NK-92 treated with Interleukin-12 subunit alpha and Interleukin-12 subunit beta, amount 100 ng/mL, for 24 hours (cell line): Measurements from ENCODE around the gene FBXW10.
"Not testable (repeated sequence)": the region's sequence is repeated elsewhere in the genome, so short reads cannot be mapped to it uniquely, and the experiment has no call there.

ENCODE experiments used
- DNase-seq: peaks from one replicate; lab custom pipeline; 2025; lab: John Stamatoyannopoulos, UW

FBXW10 gene, protein sequence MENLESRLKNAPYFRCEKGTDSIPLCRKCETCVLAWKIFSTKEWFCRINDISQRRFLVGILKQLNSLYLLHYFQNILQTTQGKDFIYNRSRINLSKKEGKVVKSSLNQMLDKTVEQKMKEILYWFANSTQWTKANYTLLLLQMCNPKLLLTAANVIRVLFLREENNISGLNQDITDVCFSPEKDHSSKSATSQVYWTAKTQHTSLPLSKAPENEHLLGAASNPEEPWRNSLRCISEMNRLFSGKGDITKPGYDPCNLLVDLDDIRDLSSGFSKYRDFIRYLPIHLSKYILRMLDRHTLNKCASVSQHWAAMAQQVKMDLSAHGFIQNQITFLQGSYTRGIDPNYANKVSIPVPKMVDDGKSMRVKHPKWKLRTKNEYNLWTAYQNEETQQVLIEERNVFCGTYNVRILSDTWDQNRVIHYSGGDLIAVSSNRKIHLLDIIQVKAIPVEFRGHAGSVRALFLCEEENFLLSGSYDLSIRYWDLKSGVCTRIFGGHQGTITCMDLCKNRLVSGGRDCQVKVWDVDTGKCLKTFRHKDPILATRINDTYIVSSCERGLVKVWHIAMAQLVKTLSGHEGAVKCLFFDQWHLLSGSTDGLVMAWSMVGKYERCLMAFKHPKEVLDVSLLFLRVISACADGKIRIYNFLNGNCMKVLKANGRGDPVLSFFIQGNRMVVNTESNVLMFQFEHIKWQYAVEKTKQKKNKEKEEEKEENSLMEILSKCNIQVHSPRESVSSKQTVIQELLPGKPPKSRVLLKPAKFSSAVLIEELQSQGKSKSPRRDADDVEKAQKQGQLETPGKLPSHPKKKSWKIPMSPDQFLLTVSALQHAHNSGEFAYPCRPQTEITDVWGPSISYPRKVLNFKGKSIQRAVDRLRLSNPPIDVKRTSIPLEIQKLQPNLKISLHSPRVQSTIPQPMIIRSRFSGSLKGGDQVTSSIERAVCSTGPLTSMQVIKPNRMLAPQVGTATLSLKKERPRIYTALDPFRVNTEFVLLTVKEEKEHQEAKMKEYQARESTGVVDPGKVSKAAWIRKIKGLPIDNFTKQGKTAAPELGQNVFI

DNA sequence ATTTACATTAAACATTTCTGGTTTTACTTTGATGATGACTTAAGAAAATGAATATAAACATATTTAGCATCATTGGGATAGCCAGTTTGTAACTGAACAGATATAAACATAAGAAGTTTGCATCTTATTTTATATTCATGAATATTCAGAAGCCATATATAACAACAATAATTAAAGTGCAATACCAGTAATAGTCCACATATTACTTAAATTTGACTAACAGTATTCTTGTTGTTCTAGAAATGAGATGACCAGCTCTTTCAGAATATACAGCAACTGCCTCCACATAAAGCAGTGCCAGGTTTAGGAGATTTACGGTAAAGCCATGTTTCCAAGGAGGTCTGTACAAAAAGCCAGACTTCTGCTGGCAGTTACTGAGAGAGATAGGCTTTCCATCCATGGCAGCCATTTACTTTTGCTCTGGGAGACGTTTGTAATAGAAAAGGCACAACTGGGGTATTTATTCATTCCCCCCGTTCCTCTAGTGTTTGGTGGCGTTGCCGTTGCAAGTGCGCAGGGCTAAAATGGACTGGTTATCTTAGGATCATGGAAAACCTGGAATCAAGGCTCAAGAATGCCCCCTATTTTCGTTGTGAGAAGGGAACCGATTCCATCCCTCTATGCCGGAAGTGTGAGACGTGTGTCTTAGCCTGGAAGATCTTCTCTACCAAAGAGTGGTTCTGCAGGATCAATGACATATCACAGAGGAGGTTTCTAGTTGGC lies at the start of gene FBXW10:
Gene FBXW10 (plus strand): TSS at position 356 of the 723 bp plus-strand sequence. CDS start 191 bp downstream, at position 547.
- not testable (repeated sequence) for DNase-seq

DNA sequence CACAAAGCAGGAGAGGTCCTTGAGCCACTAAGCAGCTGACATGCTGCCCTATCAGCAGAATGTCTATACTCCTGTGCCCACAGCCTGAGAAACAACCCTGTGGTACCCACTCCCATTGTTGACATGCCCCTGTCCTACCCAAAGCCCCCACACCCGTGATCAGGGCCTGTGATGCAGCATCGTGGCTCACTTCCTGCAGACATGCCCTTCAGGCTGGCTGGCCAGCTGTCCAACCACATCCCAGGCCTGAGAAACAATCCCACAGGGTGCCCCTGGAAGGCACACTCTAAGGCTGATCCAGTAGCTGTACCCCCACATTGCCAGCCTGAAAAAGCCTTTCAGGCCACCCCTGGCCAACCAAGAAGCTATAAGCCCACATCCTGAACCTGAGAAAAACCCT lies 48.7 kb upstream of the FBXW10 start:
- not testable (repeated sequence) for DNase-seq

DNA sequence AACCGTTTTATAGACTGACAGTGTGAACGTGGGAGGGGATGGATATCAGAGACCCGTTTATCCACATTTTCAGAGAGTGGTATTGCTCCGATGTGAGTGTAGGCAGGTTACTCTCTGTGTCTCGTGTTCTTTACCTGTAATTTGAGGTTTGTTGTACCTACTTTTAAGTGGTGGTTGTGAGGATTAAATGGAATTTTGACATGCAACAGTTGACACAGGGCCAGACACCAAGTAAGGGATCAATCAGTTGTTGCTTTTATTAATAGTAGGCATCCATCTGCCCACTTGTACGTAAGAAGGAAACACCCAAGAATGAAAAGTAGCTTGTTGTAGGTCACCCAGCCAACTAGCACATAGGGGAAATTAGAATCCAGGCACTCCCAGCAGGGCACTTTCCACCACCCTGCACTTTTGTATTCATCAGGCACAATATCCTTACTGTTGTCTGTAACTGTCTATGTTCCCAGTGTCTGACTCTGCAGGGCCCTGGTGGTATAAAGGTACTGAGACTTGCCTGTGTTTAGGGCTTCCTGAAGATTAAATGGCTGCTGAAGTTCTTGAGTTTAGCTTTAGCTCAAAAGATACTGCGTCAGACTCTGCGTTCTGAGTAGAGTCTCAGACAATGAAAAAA lies 45.3 kb upstream of the FBXW10 start:
- not testable (repeated sequence) for DNase-seq

DNA sequence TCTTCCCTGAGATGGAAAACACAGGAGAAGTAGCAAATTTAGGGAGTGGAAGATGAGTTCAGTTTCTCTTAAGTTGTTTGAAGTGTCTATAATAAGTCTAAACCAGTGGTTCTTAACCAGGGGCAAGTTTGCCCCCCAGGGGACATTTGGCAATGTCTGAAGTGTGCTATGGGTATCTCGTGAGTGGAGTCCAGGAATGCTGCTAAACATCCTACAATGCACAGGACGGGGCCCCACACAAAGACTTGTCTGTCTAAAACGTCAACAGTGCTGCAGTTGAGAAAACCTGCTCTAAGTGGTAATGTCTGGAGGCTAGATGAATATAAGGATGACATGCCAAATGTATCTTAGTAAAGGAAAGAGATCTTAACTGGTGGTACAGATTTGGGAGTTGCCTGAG lies 37.9 kb upstream of the FBXW10 start:
- not testable (repeated sequence) for DNase-seq

DNA sequence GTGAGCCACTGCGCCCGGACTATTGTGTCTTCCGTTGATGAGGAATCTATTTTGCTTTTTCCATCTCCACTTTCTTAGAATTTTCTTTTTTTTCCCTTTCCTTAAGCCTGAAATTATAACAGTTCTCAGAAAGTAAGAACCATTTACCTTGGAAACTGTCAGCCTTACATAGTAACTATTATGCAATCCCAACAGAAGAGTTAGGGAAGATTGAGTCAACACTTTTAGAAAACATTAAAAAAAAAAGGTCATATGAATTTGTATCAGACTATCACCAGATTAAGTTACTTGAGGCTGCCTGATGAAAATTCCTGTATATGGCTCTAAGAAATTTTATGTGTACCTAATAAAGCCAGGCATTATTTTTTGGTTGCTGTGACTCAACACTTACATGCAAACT lies 35.6 kb upstream of the FBXW10 start:
- not testable (repeated sequence) for DNase-seq

DNA sequence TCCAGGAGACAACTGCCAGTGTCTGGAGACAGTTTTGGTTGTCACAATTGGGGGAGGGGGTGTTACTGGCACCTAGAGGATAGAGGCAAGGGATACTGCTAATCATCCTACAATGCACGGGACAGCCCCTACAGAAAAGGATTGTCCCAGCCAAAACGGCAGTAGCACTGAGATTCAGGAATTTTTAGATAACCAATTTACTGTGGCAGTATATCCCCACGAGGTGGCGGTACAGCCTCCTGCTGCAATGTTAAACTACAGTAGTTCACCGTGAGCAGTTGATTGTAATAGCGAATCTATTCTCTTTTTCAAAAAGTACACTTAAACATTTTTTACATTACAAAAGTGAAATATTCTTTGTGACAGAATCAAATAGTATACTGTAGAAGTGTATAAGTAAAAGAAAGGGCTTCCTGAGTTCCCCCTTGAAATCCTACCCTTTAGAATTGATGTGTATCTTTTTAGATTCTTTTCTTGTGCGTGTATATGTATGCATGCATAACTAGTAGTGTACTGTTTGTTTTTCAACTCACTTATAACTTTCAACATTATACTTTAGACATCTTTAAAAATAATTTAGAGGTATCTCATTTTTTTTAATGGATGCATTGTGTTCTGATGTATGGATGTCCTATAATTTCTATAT lies 31.4 kb upstream of the FBXW10 start:
- not testable (repeated sequence) for DNase-seq

DNA sequence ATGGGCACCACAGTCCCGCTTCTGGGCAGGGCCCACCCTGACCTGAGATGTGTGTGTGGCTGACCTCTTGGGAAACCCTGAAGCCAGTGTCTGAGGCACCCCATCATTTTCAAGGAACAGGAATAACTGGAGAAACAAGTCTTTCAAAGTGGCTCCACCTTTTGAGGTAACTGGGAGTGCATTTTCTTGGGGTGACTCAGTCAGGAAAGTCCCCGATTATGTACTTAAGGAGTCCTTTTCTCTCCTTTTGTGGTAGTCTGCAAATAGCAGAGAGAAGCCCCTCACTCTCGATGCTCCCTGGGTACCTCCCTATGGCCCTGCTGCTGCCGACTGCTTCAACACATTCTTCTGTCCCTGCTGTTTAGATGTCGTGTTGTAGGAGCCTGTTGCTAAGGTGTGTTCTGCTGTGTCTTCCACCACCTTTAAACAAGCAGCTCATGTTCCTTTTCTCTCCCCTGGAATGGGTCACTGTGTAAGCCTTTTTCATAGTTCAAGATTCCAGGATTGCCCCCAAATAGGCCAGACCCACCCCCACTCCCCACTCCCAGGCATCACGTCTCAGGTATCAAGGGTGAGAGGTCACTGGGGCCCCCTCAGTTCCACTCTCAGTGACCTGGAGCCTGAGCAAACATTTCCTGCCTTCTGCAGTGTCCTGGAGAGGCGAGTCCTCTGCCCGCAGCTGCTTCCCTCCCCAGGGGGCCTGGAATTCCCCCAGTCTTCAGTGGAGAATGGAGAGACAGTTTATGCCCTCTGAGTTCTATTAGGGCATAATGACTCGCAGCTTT lies 25.0 kb upstream of the FBXW10 start:
- not testable (repeated sequence) for DNase-seq

DNA sequence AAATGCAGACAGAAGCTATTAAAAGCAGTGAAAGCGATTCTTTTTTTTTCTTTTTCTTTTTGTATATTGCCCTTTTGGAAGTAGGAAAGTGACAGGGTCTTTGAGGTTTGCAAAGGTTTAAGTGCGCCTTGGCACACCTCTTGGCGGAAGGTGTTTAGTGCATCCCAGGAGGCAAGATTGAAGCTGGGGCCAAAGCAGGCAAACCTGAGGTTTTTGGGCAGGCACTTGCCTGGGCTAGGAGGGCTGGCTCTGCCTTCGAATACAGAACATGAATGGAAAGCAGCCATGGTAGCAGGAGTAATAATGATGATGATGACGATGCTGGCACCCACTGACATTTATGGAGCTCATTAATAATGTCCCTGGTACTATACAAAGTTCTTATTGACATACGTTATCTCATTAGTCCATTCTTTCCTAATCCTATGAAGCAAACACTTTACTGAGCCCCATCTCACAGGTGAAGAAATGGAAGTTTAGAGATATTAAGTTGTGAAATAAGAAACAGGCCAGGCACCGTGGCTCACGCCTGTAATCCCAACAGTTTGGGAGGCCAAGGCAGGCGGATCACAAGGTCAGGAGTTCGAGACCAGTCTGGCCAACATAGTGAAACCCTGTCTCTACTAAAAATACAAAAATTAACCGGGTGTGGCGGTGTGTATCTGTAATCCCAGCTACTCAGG lies 24.3 kb upstream of the FBXW10 start:
- not testable (repeated sequence) for DNase-seq

DNA sequence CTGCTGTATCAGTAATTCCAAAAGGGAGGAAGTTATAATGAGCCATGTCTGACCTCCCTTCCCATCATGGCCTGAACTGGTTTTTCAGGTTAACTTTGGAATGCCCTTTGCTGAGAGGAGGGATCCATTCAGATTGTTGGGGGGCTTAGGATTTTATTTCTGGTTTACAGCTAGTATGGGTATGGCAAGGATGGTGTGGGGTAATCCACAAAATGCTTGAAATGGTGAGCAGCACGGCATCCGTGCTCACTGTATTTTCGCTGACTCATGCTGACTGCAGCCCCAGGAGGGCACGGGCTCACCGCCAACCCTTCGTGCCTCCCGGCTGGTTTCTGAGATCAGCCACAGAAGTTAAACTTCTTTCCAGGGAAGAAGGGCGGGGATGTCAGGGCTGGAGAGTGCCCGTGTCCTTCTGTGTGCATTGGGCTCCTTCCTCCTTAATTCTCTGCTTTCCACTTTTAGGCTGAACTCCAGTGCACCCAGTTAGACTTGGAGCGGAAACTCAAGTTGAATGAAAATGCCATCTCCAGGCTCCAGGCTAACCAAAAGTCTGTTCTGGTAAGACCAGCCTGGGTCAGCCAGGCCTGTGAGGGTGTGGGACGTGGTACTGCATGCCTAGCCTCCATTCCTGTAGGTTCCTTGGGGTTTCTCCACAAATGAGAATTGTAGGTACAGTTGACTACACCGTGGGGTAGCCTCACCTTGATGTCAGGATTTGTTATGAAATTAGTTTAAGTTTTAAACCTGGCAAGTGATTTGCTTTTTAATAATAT lies 21.9 kb upstream of the FBXW10 start:
- not testable (repeated sequence) for DNase-seq

DNA sequence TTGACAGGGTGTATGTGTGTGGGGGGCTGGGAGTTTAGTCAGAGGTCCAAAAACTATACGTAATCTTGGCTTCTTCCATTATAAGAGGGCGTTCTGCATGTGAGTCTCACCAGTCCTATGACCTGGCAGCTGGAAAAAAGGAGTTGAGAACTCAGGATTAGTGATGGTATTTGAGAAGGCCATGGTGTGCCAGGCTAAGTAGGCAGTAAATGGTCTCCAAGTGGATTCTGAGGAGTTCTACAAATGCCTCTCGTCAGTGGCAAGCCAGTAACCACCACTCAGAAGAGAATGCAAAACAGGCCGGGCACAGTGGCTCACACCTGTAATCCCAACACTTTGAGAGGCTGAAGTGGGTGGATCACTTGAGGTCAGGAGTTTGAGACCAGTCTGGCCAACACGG lies 21.2 kb upstream of the FBXW10 start:
- not testable (repeated sequence) for DNase-seq

DNA sequence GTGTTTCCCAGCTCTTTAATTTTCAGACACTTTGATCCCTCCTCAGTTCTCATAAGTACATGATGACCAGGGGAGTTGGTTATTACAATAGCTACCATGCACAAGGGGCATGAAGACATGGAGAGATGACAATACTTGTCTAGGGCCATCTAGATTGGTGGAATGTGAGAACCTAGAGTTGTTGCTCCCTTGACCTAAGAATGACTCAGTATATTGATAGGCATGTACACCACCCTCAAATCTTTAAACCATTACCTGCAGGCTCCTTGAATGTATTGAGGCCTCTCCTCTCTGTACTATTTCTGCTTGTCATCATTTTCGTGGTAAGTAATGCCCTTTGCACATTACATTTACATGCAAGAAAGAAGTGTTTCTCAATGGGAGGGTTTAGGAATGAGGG lies 20.3 kb upstream of the FBXW10 start:
- not testable (repeated sequence) for DNase-seq

DNA sequence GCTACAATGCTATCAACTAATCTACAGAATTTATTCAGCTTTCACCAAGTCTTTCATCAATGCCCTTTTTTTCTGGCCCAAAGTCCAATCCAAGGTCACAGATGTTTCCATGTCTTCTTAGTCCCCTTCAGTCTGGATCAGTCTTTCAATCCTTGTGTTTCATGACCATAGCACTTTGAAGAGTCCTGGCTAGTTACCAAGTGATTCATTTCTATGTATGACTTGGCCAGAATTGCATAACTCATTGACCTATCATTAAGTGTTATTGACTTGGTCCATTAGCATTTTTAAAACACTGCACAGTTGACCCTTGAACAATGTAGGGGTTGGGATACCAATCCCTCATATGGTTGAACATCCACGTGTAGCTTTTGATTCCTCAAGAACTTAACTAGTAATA lies 11.4 kb upstream of the FBXW10 start:
- not testable (repeated sequence) for DNase-seq

DNA sequence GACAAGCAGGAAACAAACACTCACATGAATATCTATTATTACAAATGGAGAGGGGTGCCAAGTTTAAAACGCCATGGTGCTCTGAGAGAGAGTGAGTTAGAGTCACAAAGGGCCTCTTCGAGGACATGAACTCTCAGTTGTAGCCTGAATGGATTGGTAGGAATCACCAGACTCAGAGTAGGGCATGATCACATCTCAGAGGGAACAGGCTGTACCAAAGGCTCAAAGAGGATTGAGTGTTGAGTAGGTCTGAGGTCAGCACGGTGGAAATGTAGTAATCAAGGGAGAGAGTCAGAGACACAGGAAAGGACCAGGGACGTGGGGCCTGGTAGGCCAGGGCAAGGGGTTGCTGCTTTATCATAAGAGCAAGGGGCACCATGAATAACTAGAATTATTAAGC lies 10.5 kb upstream of the FBXW10 start:
- DNase-seq: not testable (repeated sequence)

DNA sequence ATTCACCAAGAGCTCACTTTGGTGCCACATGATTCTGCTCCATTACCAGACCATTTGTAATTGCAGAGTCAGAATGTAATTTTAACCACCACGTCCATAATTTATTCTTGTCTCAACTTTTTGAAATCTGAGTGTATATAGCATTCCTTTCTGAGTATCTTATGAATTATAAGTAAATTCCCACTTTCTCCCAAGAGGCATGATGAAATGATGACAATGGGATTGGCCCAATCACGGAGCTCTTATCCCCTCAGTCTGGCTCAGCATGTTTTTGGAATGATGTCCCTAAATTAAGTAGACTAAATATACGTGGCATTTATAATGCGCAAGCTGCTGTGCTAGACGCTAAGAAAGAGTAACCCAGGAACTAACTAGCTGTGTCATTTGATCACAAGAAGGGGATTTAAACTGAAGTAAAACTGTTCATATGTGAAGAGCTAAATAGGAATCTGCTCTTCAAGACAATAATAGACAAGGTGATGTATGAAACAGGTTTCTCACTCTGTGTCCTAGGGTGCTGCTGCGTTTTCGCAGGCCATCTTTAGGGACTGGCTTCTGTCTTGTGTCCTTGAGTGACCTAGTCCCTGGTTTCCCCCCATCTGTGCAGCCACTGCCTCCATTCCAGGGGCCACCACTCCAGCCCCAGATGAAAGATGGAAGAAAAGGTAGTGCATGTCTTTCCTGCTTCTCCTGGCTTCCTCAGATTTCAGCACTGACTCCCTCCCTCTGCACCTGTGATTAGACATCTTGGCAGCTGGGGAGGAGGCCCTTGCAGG lies 4.0 kb upstream of the FBXW10 start:
- DNase-seq: not testable (repeated sequence)

DNA sequence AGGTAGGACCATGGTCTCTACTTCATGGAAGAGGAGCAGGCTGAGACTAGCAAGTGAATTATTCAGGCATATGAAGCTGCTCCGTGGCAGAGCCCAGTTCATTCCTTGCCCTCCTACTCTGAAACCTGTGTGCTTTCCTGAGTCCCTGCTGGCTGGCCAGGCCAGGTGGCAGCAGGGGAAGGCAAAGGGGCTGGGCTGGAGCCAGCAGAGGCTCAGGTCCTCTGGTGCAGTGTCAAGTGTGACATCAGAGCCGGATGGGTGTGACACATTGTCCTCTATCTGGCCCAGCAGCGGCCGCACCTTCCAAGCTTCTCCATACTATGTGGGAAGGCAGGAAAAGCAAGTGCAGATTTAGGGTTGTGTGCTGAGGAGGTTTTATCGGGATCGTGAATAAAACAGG lies 2.6 kb upstream of the FBXW10 start:
- not testable (repeated sequence) for DNase-seq

DNA sequence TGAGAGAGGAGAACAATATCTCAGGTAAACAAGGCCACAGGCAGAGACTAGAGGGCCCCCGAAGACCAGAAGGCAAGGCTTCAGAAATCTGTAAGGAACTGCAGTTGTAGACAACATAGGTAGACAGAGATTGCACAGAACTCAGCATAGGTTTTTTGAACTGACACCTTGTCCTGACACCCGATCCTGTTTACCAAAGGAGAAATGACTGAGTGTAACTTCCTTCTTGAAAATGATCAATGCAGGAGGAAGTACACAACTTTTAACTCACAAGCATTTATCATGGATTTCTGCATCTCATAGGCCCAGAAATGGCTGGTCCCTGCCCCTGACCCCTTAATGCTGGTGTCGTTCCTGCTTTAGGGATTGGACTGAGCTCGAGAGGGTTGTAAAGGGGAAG lies 872 bp downstream of the FBXW10 start:
- not testable (repeated sequence) for DNase-seq

DNA sequence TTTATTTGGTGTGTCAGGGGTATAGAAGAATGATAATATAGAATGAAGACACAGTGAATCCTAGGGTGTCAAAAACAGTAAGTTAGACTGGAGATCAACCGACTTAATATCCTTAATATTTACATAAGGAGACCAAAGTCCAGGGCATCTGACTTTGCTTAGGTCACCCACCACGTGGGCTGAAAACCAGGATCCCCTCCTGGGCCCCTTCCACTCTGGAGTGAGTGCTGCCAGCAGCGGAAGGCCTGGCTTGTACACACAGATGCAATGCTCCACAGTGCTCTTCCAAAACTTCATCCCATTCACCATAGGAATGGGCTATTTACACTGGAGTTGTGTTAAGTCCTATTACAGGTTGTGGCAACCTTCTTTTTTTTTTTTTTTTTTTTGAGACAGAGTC lies 2.7 kb downstream of the FBXW10 start:
- DNase-seq: not testable (repeated sequence)

DNA sequence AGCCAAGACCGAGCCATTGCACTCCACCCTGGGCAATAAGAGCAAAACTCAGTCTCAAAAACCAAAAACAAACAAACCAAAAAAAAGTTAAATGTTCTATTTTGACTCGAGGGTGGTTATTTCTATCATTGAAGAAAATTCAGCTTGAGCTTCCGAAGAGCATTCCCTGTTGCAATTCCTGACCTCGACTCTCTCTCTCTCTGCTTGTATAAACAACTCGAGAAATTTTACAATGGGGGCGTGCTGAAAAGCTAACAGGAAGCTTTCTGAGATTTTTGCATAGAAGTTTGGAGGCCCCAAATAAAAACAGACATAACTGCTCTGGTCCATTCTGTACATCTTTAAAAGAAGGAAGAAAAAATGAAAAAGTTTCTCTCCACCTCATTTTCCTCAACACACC lies 3.6 kb downstream of the FBXW10 start:
- DNase-seq: not testable (repeated sequence)
